ENCODE results near the gene BMPER.

The BMPER gene

GRCh38 chr7:34057956-34058355, 152.6 kb downstream of the BMPER start:
- in situ Hi-C loops (cut with HindIII; ENCODE audit: low sequenced_read_pairs) = no loop called here
- TF ChIP-seq CTCF (IDR thresholded peaks at IDR 0.05; ENCODE audit: low read depth, low read length, missing control alignments) = no peak
- H3K4me3 ChIP-seq (ENCODE audit: low read depth, low read length) = no peak overlapping the region
- DNase-seq (ENCODE audit: low read depth) = no peak

DNA sequence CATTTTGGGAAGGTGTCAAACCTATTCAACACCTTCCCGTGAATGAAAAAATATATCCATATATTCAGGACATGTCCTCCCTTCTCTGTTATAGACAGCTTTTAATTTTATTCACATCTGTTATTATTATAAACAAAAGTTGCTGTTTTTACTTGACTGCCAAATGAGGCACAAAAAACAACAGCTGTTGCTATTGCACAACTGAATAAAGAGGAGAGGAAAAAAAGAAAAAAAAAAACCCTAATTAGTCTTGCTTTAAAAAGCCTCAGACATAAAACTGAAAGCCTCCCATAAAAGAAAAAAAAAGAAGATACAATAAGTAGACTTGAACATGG, 153.4 kb downstream of the BMPER start:
- in situ Hi-C loops (cut with HindIII; ENCODE audit: low sequenced_read_pairs) = no loop called here
- no peak for DNase-seq (ENCODE audit: low read depth)
- no peak overlapping the region for H3K4me3 ChIP-seq (ENCODE audit: low read depth, low read length)
- TF ChIP-seq CTCF (IDR thresholded peaks at IDR 0.05; ENCODE audit: low read depth, low read length, missing control alignments) = no peak

DNA sequence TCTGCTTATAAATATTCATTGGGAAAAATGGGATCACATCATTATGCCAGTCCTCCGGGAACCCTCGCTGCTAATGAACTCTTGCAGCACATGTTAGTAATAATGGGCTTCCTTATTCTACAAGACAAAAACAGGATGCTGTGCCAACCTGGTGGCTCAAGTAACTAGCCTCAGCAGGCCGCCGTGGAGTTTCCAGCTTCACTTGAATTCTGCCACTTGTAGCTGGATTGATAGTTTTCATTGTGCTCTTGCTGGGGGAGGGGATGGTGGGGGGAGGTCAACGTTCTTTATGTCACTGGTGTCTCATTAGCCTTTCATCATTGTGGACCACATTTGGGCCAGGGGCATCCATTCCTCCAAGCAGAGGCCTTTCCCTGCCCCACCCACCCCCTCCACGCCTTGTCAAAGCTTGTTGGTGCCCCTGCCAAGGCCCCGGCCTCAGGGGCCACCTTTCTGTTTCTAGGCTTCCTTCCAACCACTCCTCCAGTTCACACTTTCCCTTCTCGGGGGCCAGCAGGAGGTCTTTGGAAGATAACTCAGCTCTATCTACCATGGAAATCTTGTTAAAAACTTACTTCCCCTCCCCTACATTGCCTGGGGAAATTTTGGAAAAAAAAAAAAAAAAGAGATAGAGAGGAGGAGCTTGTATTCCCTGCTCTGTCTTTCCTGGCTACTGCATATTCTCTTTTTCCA, 153.9 kb downstream of the BMPER start:
- no peak overlapping the region for H3K4me3 ChIP-seq (ENCODE audit: low read depth, low read length)
- in situ Hi-C loops (cut with HindIII; ENCODE audit: low sequenced_read_pairs) = no loop called here
- no peak for TF ChIP-seq CTCF (IDR thresholded peaks at IDR 0.05; ENCODE audit: low read depth, low read length, missing control alignments)

DNA sequence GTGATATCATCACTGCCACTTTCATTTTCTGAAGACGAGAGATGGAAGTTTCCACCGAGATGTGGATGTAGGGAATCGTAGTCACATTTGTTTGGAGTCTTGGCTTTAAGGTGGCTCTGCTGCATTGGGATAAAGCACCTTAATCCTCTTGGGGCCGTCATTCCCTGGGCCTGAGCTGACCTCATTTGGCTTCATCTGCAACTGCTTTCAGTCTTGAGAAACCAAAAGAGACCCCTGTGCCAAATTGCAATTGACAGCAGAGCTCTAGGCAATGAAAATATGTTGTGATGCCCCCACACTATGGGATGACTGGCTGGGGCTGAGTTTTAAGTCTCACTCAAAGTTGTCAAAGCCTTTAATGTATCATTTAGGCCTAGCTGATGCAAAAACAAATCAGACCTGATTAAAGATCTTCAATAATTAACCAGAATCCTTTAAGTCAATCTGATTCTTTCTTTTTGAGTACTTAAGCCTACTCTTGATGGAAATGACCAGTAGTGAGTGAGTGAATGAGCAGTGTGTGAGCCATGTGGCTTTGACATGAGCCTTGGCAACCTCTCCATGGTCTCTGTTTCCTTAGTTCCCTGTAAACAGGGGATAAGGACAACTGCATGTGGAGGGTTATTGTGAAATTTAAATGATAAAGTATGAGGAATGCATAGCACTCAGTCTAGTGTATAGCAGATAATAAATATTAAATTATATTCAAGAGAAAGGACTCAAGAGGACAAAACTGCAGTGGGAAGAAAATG, 155.0 kb downstream of the BMPER start:
- no peak for DNase-seq (ENCODE audit: low read depth)
- TF ChIP-seq CTCF (IDR thresholded peaks at IDR 0.05; ENCODE audit: low read depth, low read length, missing control alignments) = no peak
- in situ Hi-C loops (cut with HindIII; ENCODE audit: low sequenced_read_pairs) = no loop called here
- H3K4me3 ChIP-seq (ENCODE audit: low read depth, low read length) = no peak overlapping the region

More for the DNA sequence above, 153.9 kb downstream of the BMPER start:
- DNase-seq (ENCODE audit: low read depth) = no peak

DNA sequence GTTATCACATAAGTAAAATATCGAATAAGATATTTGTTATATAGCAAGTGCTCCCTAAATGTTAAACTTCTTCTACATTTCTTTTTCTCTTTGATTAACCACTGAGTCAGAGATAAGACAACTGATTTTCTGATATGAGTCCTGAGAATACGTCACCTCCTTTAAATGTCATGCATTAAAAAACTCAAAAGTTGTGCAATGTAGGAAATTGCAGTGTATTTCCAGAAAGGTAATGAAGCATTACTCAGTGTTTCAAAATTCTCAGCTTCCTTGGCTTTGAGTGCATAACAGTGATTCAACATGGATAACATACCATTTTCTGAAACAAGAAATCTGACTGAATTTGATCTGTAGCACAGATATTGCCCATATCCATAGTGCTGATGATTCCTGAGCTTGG, 155.8 kb downstream of the BMPER start:
- H3K4me3 ChIP-seq (ENCODE audit: low read depth, low read length) = no peak overlapping the region
- DNase-seq (ENCODE audit: low read depth) = no peak
- in situ Hi-C loops (cut with HindIII; ENCODE audit: low sequenced_read_pairs) = no loop called here
- no peak for TF ChIP-seq CTCF (IDR thresholded peaks at IDR 0.05; ENCODE audit: low read depth, low read length, missing control alignments)

GRCh38 chr7:34062341-34062740, 157.0 kb downstream of the BMPER start:
- TF ChIP-seq CTCF (IDR thresholded peaks at IDR 0.05; ENCODE audit: low read depth, low read length, missing control alignments) = no peak
- no peak overlapping the region for H3K4me3 ChIP-seq (ENCODE audit: low read depth, low read length)
- no peak for DNase-seq (ENCODE audit: low read depth)
- in situ Hi-C loops (cut with HindIII; ENCODE audit: low sequenced_read_pairs) = no loop called here

All from astrocyte of the cerebellum (primary cell).